GM21717 (cell line): ENCODE data around the gene PROM1.

Experiments used
- ATAC-seq: cut with Tn5 transposase; IDR thresholded peaks from one replicate; pipeline ENCODE4 v1.9.1; 2021; ENCODE audit warnings: mild to moderate bottlenecking, moderate library complexity; ENCODE audit not compliant: unreplicated experiment

Gene PROM1

DNA sequence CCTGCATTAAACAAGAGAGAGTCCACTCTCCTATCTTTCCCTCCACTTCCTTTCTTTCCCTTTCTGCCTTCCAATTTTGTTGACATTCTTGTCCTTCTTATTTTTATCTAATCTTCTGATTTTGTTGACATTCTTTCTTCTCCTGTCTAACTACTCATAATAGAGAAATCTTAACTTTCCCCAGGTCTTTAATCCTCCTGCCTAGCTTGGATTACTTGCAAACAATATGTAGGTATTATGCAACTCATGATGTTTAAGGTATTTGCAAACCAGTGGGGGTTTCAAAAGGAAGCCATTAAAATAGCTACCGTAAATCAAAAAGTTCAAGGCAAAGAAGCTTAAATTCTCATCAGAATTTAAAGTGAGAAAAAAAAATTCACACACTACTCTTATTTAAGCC lies 53.9 kb downstream of the PROM1 start:
- no peak for ATAC-seq

DNA sequence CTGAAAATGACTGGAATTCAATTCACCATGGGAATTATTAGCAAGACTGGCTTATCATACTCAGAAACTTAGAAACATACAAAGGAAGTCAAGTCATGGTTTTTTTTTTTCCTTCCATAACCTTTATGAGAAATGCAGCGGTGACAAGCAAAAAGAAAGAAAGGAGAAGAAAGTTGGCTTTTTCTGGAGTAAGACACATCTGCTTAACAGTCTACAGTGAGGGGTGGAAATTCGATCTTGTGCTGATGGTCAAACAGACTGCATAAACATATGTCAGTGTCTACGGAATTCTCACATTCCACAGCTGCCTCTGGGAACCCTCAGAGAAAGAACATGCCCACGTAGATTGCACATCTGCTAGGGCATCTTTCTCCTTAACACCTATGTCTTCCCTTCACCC lies 54.6 kb downstream of the PROM1 start:
- no peak for ATAC-seq

DNA sequence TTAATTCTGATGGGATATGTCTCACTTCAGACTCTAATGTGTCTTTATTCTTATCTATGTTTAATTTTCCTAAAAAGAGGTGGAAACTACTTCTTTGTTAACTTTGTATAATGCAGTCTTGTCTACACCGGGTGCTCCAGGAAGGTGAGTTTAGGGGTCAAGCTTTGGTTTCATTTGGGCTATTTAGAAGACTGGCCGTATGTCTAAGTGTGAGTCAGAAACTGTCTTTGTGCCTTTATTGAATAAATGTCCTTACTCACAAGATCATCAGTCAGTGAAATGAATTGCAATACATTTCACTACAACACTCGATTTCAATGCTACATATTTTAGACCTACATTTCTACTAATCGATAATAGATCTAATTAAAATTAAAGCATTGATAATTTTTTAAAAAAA lies 56.2 kb downstream of the PROM1 start:
- no peak for ATAC-seq

DNA sequence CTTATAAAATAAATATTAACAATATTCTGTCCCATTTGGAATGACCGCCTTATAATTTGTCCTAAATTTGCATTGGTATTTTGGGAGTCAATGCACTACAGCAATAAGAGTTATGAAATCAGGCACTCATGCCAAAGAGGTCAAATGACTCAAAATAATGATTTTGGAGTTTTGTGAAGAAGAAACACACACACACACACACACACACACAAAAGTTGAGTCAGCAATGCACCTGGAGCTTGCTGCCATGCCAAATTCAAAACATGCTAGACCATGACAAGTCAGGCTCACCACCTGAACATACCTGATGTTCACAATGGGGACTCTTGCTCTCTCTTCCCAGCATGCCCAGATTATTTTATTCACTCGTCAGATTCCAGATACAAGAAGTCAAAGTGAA lies 56.7 kb downstream of the PROM1 start:
- ATAC-seq: no peak

DNA sequence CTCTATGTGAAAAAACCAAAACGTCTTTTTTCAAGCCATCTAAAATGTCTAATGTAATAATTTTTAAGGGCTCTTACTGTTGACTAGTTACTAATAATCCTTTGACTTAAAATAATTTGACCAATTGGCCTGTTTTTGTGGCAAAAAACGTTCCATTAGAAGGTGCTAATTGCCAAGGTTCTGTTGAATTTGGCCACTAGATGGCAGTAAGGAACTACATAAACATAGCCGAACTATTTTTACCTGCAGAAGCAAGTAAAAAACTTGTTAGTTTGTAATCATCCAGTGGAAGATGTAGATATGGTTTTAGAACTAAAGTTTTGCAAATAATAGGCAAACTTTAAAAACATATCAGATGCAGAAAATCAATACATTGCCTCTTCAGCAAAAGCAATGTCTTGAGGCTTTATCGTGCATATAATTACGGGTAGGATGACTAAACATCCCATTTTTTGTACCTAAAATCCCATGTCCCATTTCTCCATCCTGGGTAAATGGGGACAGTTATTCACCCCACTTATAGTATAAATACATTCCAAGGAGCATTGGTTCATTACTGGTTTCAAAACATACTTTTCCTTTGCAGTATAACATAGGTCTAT lies 57.6 kb downstream of the PROM1 start:
- ATAC-seq: no peak

DNA sequence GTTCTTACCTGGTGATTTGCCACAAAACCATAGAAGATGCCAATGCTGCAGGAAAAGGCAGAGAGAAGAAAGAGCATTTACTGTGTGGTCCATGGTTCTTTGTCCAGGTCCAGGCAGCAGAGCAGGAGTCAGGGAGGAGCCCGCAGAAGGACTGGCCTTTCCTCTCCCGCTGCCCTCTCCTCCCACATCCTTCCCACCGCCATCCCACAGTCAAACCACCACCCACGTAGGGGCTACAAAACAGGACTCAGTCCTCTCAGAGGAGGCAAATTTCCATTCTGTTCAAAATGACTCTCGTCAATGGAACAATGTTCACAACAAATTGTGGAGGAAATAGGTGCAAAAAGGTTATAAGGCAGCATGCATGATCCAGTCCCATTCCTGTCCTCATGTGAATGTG lies 58.6 kb downstream of the PROM1 start:
- ATAC-seq: no peak

DNA sequence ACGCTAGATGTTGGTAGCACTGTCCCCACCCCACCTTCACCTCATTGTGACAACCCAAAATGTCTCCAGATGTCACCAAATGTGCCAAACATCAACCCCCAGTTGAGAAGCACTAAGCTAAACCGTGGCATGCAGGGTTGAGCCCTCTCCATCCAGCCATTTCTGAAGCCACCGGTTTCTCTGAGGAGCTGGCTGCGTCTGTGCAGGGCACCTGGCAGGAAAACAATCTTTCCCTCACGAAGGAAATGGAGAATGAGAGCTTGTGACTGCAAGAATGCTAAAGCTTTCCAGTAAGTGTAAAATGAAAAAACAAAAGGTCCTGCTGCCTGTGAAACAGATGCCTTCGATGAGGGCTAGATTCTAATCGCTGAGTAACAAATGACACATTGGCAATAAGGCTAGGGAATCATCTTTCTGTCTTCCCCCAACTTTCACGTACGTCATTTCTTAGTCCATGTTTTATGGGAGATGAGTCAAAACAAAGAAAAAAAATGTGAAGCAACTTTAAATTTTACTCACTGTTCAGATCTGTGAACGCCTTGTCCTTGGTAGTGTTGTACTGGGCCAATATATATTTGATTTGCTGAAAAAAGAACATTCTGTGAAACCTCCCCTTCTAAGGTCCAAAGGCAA lies 59.9 kb downstream of the PROM1 start:
- ATAC-seq: no peak

DNA sequence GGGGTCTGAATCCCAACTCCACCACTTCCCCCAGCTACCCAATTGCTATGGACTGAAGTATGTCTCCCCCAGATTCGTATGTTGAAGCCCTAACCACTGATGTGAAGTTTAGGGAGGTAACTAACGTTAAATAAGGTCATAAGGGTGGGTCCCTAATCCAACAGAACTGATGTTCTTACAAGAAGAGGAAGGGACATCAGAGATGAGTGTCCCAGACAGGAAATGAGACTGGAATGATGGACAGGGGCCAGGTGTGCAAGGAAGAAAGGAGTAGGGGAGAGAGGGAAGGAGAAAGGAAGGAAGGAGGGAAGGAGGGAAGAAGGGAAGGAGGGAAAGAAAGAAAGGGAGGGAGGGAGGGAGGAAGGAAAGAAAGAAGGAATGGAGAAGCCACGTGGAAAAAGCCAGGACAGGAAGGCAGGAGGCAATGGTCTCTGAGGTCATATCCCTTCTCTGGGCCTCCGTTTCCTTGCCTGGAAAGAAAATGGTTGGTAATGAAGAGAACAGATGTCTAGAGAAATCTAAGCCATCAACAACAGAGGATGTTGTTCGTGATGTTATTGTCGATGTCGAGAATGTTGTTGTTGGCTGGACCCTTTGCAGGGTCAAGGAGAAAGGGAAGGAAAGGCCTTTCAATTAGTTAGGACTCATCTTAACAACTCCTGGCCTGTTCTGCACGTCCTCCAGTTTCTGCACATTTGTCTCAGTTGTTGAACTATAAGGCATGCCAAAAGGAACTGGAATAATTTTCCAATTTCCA lies 61.8 kb downstream of the PROM1 start:
- ATAC-seq: no peak

DNA sequence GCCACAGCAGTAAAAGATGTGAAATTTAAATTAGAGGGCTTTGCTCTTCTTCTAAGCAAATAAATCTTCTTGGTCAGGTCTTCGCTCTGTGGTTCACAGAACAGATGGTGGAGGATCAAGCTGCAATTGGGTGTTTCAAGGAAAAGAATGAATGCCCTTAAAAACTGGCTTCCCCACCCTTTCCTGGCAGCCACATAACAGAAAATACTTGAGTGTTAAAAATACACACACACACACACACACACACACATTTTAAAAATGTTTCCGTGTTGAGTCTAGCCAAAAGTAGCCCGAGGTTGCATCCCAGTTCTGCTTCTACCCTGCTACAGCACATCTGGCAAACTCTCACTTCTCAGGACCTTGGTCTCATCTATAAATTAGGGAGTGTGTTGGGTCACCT lies 64.2 kb downstream of the PROM1 start:
- no peak for ATAC-seq

DNA sequence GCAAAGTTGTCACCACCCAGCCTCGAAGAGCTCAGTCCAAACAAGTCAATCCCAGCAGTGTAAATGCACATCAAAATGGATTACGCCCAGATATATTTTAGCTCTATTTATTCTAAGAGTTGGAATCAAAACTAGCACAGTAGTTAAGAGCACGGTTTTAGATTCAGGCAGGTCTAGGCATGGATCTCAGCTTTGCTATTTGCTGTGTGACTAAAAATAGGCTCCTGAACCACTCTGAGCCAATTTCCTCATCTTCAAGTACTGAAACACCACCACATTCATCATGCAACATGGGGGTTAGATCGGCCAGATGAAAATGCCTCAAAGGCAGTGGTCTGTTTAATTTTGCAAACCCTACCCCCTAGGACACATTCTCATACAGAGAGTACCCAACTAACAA lies 65.0 kb downstream of the PROM1 start:
- no peak for ATAC-seq

DNA sequence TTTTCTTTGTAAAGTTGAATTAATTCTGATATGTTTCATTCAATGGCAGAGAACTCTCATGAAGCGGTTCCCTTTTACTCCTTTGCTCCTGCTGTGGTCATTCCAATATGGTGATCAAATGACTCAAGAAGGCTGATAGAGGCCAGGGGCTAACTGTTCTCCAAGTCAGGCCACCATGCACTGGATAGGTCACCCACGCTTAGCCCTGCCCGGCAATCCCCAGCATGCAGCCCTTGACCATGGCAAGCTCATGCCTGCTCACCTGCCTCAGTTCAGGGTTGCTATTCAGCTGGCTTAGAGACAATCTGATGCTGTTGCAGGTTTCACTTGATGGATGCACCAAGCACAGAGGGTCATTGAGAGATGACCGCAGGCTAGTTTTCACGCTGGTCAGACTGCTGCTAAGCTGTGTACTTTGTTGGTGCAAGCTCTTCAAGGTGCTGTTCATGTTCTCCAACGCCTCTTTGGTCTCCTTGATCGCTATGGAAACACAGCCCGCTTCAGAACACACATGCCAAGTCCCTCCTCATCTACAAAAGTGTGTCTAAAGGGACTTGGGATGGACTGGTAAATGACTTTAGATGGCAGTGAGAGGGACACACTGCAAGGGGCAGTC lies 65.7 kb downstream of the PROM1 start:
- no peak for ATAC-seq

DNA sequence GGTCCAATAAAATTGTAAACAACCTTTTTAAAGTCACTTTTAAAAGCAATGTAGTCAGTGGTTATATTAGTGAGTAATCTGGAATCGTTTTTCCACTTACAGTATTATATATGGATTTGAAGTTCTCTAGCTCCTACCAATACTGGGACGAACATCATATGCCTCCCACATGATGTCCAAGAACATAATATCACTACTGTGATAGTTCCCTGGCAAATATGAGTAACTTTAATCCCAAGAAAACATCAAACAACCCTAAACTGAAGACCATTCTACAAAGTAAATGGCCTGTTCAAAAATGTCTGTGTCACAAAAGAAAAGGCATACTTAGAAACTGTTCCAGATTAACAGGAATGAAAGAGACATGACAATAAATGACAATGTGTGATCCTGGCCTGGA lies 67.3 kb downstream of the PROM1 start:
- no peak for ATAC-seq

DNA sequence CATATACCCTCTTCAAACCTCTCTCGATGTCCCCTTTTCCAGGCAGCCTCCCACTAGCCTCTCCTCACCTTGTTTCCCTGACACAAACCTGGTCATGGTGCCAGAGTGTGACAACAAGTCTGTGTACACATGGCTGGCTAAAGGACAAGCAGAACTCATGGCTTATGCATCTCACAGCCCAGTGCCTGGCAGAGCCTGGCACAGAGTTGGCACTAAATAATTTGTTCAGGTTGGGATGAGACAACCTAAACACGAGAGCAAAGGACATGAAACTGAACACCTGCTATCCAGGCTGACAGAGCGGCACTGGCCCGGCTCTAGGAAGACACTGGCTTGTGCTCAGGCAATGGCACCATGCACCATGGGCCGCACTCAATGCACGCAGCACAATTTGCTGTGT lies 72.7 kb downstream of the PROM1 start:
- no peak for ATAC-seq

DNA sequence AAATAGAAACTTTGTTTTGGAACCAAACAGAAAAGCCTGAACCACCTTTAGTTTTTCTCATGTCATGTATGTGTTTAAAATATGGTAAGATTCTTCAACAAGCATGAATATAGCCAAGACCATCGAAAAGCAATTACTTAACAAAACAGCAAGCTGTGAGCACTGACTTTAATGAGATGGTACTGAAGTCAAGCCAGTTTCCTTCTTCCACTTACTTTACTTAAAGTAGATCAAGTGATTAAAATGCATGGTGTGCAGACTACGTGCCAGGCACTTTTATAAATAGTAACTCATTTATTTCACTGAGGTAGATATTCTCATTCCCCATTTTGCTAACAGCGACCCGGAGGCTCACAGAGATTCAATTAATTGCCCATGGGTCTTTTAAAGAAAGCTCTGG lies 74.7 kb downstream of the PROM1 start:
- ATAC-seq: no peak

DNA sequence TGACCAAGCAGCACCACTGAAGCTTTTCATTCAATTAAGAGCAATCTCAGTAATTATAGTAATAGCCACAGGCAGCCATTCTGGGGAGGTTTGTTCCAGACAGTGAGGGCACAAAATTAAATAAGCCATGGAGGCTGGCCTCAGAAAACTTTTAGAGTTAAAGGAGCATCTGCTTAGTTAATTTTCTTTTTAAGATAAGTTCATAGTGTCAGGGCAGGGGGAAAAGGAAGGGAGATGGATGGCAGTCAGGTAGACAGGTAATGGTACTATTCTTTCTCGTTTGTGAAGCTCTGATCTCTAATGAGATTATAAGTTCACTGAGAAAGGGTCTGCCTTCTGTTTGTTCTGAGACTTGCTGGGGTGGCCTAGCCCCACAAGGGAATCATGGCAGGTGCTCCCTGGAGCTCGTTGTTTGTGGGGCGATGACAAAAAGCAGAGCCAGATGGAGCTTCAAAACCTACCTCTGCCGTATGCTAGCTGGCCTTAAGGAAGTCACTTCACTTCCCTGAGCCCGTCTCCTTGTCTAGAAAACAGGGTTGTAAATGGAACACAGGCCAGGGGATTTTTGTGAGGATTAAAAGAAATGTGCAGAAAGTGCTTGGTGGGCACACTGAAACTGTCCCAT lies 76.2 kb downstream of the PROM1 start:
- ATAC-seq: no peak

DNA sequence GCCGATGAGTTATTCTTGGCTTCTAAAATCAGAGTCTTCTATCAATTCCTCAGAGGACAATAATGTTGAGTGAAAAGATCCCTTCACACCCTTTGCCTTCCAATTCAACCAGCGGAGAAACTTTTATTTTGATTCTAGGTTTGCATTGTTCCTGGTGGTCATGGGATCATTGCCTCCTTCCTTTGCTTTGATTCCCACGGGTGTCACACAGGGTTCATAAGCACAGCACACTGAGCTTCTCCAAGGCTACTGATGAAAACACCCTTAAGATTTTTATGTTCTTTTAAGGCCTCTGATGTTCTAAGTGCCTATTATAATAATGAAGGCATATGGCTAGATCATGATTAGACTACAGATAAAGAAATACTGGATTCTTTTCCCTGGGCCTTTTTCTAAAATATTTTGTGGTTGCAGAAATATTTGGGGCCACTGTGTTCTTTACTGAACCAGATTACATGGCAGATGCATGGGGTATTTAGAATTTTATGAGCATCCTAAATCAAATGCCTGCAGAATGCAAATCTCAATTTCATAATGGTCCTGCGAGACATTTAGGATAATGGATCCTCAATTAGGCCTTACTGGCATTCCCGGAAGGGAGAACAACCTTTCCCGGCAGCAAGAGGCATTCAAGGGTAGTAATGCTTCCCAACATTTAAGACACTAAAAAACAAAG lies 76.9 kb downstream of the PROM1 start:
- ATAC-seq: no peak

DNA sequence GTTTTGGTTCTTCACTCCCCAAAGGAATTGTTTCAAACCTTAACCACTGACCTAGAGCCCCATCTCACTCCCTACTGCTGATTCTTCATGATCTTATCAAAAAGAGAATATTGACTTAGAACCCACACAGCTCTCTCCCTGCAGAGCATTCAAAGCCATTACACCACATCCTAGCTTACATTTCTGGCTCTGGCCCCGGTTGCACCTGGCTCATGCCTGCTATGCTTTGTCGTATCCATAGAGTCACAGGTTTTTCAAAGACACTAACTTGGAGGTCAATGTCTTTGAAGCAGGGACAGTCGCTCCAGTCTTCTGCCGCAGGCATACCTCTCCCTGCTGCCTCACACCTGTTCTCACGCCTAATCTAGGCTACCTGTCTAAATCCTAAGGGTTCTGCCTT lies 78.1 kb downstream of the PROM1 start:
- no peak for ATAC-seq

DNA sequence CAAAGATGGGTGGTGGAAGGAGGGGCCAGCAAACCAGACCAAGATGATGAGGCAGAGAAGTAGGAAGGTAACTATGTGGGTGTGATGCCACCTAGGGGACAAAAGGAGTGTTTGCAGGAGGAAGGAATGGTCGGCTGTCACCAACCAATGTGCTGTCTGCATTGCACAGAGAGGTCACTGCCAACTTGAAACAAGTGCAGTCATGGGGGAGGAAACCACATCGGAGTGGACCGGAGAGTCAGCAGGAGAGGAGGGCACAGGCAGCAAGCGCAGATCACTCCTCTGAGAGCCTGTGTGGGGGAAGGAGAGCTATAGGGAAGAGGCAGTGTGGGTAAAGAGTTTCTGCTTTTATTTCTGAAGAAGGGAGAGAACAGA lies 82.4 kb downstream of the PROM1 start:
- ATAC-seq: peak; percentile 94

DNA sequence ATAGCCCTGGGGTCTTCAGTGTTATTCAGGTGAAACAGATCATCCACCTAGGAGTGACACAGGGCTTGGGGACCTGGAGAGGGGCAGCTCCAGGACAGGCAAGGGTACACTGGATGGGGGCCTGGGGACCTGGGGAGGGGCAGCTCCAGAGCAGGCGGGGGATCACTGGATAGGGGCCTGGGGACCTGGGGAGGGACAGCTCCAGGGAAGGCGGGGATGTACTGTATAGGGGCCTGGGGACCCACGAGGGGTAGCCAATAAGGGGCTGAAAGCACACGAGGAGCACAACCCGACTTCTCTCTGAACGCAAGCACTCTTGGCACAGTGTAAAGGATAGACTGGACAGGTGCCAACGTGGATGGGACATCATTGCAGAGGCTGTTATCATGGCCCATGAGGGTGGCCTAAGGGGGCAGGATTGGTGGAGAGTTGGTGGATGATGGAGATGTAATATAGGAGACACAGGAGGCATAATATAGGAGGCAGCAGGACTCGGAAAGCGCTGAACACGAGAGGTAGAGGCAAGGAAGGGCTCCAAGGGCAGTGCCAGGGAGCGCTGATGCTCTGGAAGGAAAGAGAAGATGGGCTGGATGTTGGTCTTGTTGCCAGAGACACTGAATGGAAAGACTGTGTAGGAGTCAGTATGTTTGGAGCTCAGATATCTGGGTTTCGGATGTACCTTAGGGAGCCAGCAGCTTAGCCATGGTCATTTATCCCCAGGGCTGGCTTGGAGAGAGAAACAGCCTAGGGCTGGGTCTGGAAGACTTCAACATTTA lies 82.9 kb downstream of the PROM1 start:
- ATAC-seq: no peak

DNA sequence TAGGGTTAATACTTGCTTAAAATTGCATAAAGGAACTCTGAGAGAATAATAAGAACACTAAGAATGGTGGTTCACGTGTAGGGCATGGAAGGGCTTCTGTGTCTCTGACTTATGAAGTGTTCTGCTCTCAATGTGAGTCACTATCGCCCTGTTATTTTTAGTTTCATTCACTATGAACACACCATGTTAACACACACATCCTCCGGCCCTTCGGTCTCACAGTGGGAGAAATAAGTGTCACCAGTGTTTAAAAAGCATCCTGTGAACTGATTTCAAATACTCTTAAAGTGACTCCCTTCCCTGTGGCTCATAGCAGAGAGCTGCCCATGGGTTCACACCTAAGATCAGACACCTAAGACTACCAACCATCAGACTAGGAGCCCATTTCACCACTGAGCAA lies 87.0 kb downstream of the PROM1 start:
- ATAC-seq: peak; percentile 71
